Peyer's patch (tissue), 4 donors: ENCODE measurements around the gene NIN.

Experiments
- POLR2A ChIP-seq, 2 donors: fragments of 450-650 bp; IDR thresholded peaks; one replicate each; pipeline ENCODE4 v1.5.1; 2017; ENCODE audit warnings: antibody characterized with exemption in 2 of 2, mild to moderate bottlenecking in 2 of 2, moderate library complexity in 2 of 2
- TF ChIP-seq, protein P1 (sequence below), 6 experiments: fragments of 450-650 bp in 4 of 6; fragments of 200-600 bp in 2 of 6; sonication (generic) in 1 of 6; IDR thresholded peaks; one replicate each; pipeline ENCODE4 v1.5.1; 2017 to 2019; ENCODE audit warnings: antibody characterized with exemption in 6 of 6, mild to moderate bottlenecking in 3 of 6, moderate library complexity in 1 of 6

DNA sequence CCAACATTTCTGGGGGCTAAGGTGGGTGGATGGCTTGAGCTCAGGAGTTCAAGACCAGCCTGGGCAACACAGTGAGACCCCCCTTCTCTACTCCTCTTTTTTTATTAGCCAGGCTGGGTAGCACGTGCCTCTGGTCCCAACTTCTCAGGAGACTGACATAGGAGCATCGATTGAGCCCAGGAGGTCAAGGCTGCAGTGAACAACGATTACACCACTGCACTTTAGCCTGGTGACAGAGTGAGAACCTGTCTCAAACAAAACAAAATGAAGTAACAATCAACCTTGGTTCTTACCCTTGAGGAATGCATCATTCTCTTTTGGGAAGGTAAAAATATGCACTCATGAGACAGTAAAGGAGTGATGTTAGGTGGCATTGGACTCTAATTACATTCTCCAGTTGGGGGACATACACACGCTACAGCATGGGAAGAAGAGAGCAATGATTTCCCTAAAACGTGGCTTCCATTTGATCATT is 3.9 kb upstream of the NIN start:
- TF ChIP-seq, protein P1, sequence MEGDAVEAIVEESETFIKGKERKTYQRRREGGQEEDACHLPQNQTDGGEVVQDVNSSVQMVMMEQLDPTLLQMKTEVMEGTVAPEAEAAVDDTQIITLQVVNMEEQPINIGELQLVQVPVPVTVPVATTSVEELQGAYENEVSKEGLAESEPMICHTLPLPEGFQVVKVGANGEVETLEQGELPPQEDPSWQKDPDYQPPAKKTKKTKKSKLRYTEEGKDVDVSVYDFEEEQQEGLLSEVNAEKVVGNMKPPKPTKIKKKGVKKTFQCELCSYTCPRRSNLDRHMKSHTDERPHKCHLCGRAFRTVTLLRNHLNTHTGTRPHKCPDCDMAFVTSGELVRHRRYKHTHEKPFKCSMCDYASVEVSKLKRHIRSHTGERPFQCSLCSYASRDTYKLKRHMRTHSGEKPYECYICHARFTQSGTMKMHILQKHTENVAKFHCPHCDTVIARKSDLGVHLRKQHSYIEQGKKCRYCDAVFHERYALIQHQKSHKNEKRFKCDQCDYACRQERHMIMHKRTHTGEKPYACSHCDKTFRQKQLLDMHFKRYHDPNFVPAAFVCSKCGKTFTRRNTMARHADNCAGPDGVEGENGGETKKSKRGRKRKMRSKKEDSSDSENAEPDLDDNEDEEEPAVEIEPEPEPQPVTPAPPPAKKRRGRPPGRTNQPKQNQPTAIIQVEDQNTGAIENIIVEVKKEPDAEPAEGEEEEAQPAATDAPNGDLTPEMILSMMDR (IDR thresholded peaks at IDR 0.05): no peak
- TF ChIP-seq POLR2A (IDR thresholded peaks at IDR 0.05): no peak
